ENCODE data around the gene PDE4C.

The PDE4C gene

DNA sequence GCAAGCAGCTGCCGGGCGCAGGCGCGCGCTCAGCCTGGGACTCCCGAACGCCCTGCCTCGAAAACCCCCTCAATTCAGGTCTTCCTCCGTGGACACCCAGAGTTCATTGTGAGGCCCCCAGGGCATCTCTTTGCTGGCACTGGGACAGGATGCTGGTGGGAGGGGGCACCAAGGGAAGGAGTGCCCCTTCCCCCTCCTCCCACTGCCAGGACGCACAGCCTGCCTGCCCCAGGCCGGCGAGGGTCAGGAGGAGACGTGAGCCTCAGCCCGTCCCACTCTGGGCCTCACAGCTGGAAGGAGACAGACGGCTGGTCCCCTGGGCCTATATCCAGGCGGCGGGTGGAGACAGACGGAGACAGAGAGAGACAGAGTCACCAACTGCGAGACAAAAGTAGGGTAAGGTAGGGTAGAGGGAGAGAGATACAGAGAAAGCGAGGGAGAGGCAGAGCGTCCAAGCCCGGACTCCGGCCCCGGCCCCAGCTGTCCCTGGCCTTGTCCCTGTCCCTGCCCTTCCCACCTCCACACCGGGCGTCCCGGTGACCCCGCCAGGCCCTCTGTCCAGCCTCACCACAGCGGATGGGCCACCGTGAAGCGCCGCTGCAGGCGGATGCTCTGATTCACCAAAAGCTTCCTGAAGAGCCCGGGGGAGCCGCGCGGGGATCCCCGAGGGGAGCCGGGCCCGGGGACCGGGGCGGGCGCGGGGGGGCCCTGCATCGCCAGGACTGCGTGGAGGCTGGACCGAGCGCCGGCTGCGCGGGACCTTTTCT is at the start of gene PDE4C:
TSS of gene PDE4C (minus strand) at position 737 of the 767 bp plus-strand sequence. CDS start at position 714, 23 bp downstream.
- no peak for DNase-seq (ENCODE audit: low spot score)

GRCh38 chr19:18274781-18275356 is 48.6 kb upstream of the PDE4C start:
- DNase-seq (ENCODE audit: low spot score): peak; percentile 78

- DNase-seq (ENCODE audit: low spot score): peak; percentile 4
Observed at GRCh38 chr19:18274219-18274780, 48.1 kb upstream of the PDE4C start, which contains the start of gene IQCN. TSS of gene IQCN (minus strand) at chr19:18274452. CDS start at chr19:18269478, 4,974 bp downstream.

DNA sequence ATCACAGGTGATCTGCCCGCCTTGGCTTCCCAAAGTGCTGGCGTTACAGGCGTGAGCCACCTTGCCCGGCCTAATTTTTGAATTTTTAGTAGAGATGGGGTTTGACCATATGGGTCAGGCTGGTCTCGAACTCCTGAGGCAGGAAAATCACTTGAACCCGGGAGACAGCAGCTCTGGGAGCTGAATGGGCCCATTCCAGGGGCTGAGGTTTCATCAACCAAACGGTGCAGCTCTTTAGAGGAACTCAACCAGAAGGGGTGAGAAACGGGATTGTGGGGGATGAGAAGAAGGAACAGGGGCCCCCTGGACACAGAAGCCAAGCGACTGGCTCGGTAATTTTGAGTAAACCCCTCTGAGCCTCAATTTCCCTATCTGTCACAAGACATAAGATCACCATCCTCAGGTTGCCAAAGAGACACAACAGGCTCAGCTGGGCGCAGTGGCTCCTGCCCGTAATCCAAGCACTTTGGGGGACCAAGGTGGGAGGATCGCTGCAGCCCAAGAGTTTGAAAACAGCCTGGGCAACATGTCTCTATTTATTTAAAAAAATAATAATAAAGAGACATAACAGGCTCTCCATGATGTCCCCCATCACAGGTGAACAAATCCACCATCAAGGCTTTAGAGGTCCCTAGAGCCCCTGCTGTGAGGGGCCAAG is 47.5 kb upstream of the PDE4C start:
- no peak for DNase-seq (ENCODE audit: low spot score)

- DNase-seq (ENCODE audit: low spot score): no peak
Observed at GRCh38 chr19:18271433-18271841, 45.2 kb upstream of the PDE4C start.

DNA sequence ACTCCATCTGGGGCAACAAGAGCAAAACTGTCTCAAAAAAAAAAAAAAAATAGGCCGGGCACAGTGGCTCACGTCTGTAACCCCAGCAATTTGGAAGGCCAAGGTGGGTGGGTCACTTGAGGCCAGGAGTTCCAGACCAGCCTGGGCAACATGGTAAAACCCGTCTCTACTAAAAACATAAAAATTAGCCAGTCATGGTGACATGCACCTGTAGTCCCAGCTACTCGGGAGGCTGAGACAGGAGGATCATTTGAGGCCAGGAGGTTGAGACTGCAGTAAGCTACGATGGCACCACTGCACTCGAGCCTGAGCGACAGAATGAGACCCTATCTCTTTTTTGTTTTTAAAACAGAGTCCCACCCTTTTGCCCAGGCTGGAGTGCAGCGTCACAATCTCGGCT is 44.1 kb upstream of the PDE4C start:
- no peak for DNase-seq (ENCODE audit: low spot score)

GRCh38 chr19:18269070-18269723 is 43.0 kb upstream of the PDE4C start:
- DNase-seq (ENCODE audit: low spot score): no peak

GRCh38 chr19:18266771-18267686 is 40.8 kb upstream of the PDE4C start:
- DNase-seq (ENCODE audit: low spot score): no peak

DNA sequence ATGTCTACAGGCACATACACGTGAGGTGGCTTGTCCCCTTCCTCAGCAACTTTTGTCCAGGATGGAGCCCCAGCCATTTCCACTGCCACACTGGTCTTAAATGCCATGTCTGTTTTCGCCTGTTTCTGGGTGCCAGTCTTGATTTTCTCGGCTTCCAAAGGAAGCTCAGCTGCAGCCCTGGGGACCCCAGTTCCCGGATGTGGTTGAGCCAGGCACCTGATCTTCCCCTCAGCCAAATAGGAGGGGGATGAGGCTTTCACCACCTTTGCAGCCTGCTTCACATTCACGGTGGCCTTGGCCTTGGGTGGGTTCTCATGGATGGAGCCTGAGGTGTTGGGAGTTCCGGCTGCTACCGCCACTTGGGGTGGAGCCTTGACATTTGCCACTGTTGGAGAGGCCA is 39.3 kb upstream of the PDE4C start:
- DNase-seq (ENCODE audit: low spot score): no peak

- no peak for DNase-seq (ENCODE audit: low spot score)
Observed at GRCh38 chr19:18264971-18265540, 38.8 kb upstream of the PDE4C start.

GRCh38 chr19:18264137-18264854 is 38.1 kb upstream of the PDE4C start:
- no peak for DNase-seq (ENCODE audit: low spot score)

- DNase-seq (ENCODE audit: low spot score): no peak
Observed at GRCh38 chr19:18263324-18264136, 37.3 kb upstream of the PDE4C start.

DNA sequence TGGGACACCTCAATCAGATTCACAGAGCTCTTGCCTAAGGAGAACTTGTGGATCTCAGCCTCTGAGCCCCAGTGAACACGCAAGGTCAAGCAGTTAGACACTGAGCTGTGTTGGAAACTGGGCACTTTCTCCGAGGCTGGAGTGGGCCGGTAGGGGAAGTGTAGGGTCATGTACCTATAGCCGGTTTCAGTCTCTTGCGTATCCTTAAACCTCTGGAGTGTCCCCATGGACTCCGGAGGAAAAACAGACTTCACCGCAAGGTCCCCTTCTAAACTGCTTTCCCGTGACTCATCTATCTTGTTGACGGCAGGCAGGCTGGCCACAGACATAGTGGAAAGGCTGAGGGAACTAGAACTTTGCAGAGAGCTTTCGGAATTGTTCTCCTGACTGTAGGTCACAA is 36.7 kb upstream of the PDE4C start:
- no peak for DNase-seq (ENCODE audit: low spot score)

- no peak for DNase-seq (ENCODE audit: low spot score)
Observed at GRCh38 chr19:18262144-18262543, 35.9 kb upstream of the PDE4C start.

GRCh38 chr19:18261474-18261873 is 35.2 kb upstream of the PDE4C start:
- no peak for DNase-seq (ENCODE audit: low spot score)

GRCh38 chr19:18259893-18260292 is 33.7 kb upstream of the PDE4C start:
- DNase-seq (ENCODE audit: low spot score): no peak

DNA sequence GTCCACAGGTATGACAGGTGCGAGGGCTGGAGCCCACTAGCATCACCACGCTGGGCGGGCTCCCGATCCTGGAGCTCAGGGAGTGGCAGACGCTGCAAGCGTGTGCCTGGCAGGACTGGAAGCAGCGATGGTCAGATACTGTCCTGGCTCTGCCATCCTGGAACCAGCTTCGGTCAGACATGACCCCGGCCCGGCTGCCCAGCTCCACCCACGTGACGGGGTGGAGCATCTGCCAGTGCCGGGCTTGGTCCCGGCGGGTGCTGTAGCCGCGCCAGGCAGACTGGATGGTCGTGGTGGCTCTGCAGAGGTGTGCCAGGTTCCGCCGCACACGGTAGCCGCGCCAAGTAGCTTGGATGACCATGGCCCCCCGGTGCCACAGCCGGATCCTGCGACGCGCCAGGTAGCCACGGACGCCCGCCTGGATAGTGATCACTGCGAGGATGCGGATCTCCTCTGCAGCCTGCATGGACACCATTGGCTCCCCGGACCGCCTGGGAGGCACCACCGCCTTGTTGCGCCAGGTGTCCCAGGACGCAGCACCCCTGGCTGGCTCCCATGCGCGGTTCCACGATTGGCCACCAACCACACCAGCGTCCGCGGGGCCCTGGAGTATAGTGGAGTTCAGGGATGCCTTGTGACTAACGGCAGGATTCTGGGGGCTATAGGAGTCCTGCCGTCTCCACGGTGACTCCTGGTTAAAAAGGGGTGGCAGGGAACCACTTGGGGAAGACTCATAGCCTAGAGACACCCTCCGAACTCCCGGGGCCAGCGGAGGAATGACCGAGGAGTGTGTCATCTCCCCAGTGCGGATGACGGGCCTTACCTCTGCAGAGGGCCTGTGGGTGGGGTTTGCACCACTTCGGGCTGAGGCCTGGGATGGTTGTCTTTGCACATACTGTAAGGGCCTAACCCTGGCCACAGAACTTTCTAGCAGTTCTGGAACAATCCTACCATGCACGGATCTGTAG is 31.5 kb upstream of the PDE4C start:
- no peak for DNase-seq (ENCODE audit: low spot score)

Measured in pons (tissue), 1 donor.